ENCODE results near the gene TSHZ1. TPM values are rescaled to one million over a fixed set of nuclear protein-coding genes. Genes with fewer than 3 reads are reported as not detected.

Gene TSHZ1
- total and polyA plus RNA-seq, 4 donors, result 4.2 to 6.6 (median 5.6) TPM

DNA sequence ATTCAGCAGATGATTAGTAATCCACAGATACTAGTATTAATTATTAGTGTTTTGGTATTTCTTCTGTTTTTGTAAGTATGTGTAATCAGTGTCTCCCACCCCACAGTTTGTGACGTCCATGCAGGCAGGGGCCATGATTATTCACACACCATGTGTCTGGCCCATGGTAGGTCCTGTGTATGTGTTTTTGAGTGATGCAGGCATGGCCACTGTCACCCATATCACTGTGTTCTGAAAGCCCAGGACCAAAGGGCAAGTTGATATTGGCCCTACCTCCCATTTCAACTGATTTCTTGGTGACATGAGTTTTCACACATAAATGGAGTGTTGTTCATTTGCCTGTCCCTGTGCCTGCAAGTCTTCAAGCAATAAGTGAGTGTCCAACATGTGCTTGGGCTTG is 104.0 kb downstream of the TSHZ1 start:
- no peak for DNase-seq (ENCODE audit: low spot score)
- H3K9me3 ChIP-seq (ENCODE audit: control insufficient read depth in 4 of 4, low read length in 3 of 4), result no peaks in the 10 kb centered on the region
- TF ChIP-seq HNF4G (IDR thresholded peaks at IDR 0.05), result no peak
- TF ChIP-seq FOXA2 (IDR thresholded peaks at IDR 0.05), result peak; percentile 88
- peak in 1 of 2 donors; percentile 13 for TF ChIP-seq RAD21 (IDR thresholded peaks at IDR 0.05)
- TF ChIP-seq FOXA1 (IDR thresholded peaks at IDR 0.05), result peak; percentile 47
- TF ChIP-seq, protein P1, sequence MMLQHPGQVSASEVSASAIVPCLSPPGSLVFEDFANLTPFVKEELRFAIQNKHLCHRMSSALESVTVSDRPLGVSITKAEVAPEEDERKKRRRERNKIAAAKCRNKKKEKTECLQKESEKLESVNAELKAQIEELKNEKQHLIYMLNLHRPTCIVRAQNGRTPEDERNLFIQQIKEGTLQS (IDR thresholded peaks at IDR 0.05), result no peak
- no peak for TF ChIP-seq JUND (IDR thresholded peaks at IDR 0.05)
- TF ChIP-seq, protein P2, sequence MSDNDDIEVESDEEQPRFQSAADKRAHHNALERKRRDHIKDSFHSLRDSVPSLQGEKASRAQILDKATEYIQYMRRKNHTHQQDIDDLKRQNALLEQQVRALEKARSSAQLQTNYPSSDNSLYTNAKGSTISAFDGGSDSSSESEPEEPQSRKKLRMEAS (IDR thresholded peaks at IDR 0.05), result no peak
- TF ChIP-seq HNF4A (conservative IDR thresholded peaks at IDR 0.05), result peak; percentile 75 to 84
- no peak for TF ChIP-seq GABPA (IDR thresholded peaks at IDR 0.05 in 1 of 2, conservative IDR thresholded peaks at IDR 0.05 in 1 of 2)
- peak; percentile 61 for TF ChIP-seq SP1 (IDR thresholded peaks at IDR 0.05)
- TF ChIP-seq TAF1 (conservative IDR thresholded peaks at IDR 0.05), result no peak
- TF ChIP-seq, protein P3, sequence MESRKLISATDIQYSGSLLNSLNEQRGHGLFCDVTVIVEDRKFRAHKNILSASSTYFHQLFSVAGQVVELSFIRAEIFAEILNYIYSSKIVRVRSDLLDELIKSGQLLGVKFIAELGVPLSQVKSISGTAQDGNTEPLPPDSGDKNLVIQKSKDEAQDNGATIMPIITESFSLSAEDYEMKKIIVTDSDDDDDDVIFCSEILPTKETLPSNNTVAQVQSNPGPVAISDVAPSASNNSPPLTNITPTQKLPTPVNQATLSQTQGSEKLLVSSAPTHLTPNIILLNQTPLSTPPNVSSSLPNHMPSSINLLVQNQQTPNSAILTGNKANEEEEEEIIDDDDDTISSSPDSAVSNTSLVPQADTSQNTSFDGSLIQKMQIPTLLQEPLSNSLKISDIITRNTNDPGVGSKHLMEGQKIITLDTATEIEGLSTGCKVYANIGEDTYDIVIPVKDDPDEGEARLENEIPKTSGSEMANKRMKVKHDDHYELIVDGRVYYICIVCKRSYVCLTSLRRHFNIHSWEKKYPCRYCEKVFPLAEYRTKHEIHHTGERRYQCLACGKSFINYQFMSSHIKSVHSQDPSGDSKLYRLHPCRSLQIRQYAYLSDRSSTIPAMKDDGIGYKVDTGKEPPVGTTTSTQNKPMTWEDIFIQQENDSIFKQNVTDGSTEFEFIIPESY (IDR thresholded peaks at IDR 0.05), result no peak
- peak; percentile 72 for TF ChIP-seq YY1 (IDR thresholded peaks at IDR 0.05)
- TF ChIP-seq, protein P4, sequence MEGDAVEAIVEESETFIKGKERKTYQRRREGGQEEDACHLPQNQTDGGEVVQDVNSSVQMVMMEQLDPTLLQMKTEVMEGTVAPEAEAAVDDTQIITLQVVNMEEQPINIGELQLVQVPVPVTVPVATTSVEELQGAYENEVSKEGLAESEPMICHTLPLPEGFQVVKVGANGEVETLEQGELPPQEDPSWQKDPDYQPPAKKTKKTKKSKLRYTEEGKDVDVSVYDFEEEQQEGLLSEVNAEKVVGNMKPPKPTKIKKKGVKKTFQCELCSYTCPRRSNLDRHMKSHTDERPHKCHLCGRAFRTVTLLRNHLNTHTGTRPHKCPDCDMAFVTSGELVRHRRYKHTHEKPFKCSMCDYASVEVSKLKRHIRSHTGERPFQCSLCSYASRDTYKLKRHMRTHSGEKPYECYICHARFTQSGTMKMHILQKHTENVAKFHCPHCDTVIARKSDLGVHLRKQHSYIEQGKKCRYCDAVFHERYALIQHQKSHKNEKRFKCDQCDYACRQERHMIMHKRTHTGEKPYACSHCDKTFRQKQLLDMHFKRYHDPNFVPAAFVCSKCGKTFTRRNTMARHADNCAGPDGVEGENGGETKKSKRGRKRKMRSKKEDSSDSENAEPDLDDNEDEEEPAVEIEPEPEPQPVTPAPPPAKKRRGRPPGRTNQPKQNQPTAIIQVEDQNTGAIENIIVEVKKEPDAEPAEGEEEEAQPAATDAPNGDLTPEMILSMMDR (IDR thresholded peaks at IDR 0.05; ENCODE audit: low read depth, low read length, missing input control), result no peak
- TF ChIP-seq, protein P5, sequence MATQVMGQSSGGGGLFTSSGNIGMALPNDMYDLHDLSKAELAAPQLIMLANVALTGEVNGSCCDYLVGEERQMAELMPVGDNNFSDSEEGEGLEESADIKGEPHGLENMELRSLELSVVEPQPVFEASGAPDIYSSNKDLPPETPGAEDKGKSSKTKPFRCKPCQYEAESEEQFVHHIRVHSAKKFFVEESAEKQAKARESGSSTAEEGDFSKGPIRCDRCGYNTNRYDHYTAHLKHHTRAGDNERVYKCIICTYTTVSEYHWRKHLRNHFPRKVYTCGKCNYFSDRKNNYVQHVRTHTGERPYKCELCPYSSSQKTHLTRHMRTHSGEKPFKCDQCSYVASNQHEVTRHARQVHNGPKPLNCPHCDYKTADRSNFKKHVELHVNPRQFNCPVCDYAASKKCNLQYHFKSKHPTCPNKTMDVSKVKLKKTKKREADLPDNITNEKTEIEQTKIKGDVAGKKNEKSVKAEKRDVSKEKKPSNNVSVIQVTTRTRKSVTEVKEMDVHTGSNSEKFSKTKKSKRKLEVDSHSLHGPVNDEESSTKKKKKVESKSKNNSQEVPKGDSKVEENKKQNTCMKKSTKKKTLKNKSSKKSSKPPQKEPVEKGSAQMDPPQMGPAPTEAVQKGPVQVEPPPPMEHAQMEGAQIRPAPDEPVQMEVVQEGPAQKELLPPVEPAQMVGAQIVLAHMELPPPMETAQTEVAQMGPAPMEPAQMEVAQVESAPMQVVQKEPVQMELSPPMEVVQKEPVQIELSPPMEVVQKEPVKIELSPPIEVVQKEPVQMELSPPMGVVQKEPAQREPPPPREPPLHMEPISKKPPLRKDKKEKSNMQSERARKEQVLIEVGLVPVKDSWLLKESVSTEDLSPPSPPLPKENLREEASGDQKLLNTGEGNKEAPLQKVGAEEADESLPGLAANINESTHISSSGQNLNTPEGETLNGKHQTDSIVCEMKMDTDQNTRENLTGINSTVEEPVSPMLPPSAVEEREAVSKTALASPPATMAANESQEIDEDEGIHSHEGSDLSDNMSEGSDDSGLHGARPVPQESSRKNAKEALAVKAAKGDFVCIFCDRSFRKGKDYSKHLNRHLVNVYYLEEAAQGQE (IDR thresholded peaks at IDR 0.05), result no peak
- TF ChIP-seq EGR1 (IDR thresholded peaks at IDR 0.05; ENCODE audit: low read depth in 2 of 2), result no peak
- no peak for TF ChIP-seq NR2F2 (IDR thresholded peaks at IDR 0.05)
- peak in 1 of 2 donors; percentile 33 for TF ChIP-seq RXRA (IDR thresholded peaks at IDR 0.05)
- peaks cover 0 to 14% (median 2%) of the 10 kb centered on the region in 4 donors for H3K4me1 ChIP-seq (ENCODE audit: control insufficient read depth in 4 of 4, insufficient read depth in 4 of 4, low read length in 3 of 4)
- no peak overlapping the region for H3K9ac ChIP-seq (ENCODE audit: low read depth in 1 of 2, low read length in 2 of 2)
- no peaks in the 10 kb centered on the region for H3K36me3 ChIP-seq (ENCODE audit: control insufficient read depth in 4 of 4, insufficient read depth in 3 of 4, low read depth in 1 of 4, low read length in 3 of 4)
- WGBS, result 47% methylated on average over 1 of the region's 1 CpG
- H3K4me3 ChIP-seq (ENCODE audit: low read depth in 1 of 3, low read length in 3 of 3), result no peak overlapping the region
- H3K27me3 ChIP-seq (ENCODE audit: control insufficient read depth in 4 of 4, insufficient read depth in 4 of 4, low read length in 3 of 4), result no peaks in the 10 kb centered on the region
- H3K27ac ChIP-seq (ENCODE audit: low read depth in 1 of 2, low read length in 2 of 2), result no peak overlapping the region
